Measurements from ENCODE around the gene LCLAT1.
A peak's percentile ranks its signal among the peaks of the same experiment; 100 is the strongest.

Gene LCLAT1

DNA sequence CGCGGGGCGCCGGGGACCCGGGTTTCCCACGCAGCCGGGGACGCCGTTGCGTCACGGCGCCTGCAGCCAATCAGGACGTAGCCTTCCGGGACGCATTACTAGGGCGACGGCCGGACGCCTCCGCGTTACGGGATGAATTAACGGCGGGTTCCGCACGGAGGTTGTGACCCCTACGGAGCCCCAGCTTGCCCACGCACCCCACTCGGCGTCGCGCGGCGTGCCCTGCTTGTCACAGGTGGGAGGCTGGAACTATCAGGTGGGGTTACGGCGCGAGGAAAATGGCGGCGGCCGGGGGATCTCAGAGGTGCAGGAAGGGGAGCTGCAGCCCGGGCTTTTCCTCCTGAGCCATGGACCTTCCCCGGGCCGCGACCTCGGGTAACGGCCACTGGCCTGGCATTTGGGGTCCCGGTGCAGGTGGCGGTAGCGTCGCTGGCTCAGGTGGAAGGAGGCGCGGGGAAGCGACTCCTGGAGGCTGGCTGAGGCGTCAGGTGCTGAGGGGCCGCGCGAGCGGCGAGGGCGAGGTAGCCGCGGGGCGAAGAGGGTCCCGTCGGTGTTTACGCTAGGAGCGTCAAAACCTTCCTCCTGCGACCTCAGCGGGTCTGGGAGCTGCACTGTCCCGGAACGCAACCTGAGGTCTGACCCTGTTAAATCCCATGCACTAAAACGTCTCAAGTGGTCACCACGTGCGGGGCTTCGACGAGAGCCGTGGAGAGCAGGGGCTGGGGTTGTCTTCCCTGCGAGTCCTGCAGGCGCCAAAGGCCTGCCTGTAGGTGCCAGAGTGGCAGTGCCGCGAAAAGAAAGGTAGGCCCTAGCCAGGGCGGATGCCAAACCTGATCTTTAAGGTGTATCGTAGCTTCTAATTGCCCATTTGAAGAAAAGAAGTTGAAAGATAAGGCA is at the start of gene LCLAT1:
Gene LCLAT1, plus strand, starts transcription at position 98 of the 897 bp plus-strand sequence. CDS start 78,345 bp downstream, outside the sequence.
- peak; percentile 89 for DNase-seq (ENCODE audit: low read depth)

- DNase-seq (ENCODE audit: low read depth): no peak
Observed at GRCh38 chr2:30398084-30398873, 48.8 kb upstream of the LCLAT1 start.

DNA sequence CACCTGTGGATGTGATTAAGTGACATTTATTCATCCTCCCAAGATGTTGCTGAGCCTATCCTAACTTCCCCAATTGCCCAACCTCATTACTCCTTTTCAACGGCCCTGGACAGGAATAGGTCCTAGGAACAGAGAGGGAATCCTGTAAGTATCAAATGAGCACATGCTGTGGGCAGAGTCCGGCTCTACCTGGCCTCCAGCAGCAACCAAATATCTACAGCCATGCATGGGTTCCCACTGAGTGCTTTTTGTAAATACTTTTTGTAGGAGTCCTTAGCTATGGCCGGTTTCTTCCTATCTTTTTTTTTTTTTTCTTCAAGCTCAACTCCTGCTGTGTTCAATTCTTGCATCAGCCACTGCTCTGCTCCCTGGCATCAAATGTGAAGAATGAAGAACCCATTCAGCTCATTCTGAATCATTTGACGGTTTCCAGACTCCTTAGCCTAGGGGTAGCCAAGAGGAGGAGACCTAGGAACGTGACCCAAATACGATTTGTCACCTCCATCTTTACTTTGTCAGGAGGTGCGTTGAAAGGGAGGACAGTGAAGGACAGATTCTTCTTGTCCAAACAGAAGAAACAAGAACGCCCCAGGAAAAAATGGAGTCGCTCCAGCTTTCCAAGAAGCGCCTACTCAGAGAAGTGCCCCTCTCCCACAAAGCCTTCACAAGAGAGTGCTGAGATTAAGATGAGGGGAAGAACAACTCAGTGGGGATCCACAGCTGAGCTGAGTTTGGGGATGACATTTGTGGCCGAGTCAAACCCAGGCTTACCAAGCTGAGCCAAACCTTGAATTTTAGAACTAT is 46.7 kb upstream of the LCLAT1 start:
- DNase-seq (ENCODE audit: low read depth): no peak

GRCh38 chr2:30402441-30403182 is 44.4 kb upstream of the LCLAT1 start:
- no peak for DNase-seq (ENCODE audit: low read depth)

GRCh38 chr2:30403592-30404312 is 43.3 kb upstream of the LCLAT1 start:
- no peak for DNase-seq (ENCODE audit: low read depth)

DNA sequence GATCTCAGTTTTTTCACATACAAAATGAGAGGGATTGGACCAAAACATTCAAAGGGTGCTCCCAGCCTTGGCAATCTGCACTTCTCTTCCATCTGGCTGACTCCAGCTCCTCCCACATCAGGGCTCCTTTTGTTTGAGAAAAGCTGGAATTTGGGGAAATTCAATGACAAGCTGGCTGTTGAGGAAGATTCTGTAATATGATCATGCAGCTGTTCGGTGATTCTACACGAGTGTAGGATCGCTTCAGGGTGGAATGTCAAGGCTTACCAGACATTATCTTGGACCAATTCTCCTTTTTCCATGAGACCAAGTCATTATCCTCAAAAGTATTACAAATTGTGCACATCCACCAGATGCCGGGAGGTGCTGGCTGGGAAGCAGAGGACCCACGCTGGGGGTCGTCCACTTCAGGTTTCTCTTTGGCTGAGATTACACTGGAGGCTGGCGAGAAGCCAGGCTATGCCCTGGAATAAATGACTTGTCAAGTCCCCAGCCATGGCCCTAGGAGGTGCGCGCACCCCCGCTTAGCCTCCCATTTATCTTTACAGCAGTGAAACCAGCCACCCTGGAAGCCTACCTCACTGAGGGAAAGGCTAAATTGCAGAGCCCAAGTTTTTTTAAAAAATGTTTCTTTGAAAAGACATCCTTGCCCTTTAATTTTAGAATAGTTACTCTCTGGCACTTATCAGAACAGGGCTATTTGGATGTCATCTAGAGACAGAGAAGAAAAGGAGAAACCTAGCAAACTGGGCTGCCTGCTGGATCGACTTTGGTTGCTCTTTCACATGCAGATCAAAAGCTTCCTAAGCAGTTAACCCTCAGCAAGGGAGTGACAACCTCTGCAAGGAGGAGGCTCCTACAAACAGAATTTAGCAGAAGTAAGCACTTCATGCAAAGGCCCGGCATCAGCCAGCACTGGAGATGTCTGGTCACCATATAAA is 42.5 kb upstream of the LCLAT1 start:
- DNase-seq (ENCODE audit: low read depth): no peak

- DNase-seq (ENCODE audit: low read depth): no peak
Observed at GRCh38 chr2:30405260-30405605, 41.8 kb upstream of the LCLAT1 start.

- DNase-seq (ENCODE audit: low read depth): no peak
Observed at GRCh38 chr2:30406853-30407252, 40.2 kb upstream of the LCLAT1 start.

GRCh38 chr2:30408961-30409387 is 38.1 kb upstream of the LCLAT1 start:
- no peak for DNase-seq (ENCODE audit: low read depth)

DNA sequence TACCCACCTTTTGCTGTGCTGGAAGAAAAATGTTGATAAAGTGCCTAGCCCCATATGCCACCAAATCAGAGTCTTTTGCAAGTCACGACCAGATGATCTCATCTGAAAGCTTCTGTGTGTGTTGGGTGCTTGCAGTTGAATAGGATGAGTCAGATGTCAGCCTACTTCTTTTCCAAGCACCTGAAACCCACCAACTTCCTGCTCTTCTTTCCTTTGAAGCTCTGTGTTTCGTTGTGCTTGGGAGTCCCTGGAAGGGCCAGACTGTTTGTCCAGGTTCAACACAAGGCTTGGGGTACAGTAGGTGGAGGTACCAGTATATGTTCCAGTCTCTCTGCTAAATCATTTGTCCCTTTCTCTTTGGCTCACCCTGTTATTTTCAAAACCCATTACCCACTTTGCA is 36.8 kb upstream of the LCLAT1 start:
- DNase-seq (ENCODE audit: low read depth): peak; percentile 21

GRCh38 chr2:30412047-30412683 is 34.9 kb upstream of the LCLAT1 start:
- DNase-seq (ENCODE audit: low read depth): no peak

- DNase-seq (ENCODE audit: low read depth): no peak
Observed at GRCh38 chr2:30412684-30413570, 34.1 kb upstream of the LCLAT1 start.

GRCh38 chr2:30414961-30415360 is 32.1 kb upstream of the LCLAT1 start:
- DNase-seq (ENCODE audit: low read depth): no peak

- DNase-seq (ENCODE audit: low read depth): no peak
Observed at GRCh38 chr2:30417253-30417652, 29.8 kb upstream of the LCLAT1 start.

- peak; percentile 18 for DNase-seq (ENCODE audit: low read depth)
Observed at GRCh38 chr2:30421026-30421603, 25.9 kb upstream of the LCLAT1 start.

- no peak for DNase-seq (ENCODE audit: low read depth)
Observed at GRCh38 chr2:30421604-30422443, 25.2 kb upstream of the LCLAT1 start.

All from stimulated activated CD4-positive, alpha-beta T cell treated with anti-CD3 and anti-CD28 coated beads, Interleukin-2, amount 100 ng/mL, for 4 hours (primary cell).